ENCODE measurements around the gene PPM1F. TPM values are rescaled to one million over a fixed set of nuclear protein-coding genes. Genes with fewer than 3 reads are reported as not detected.

The PPM1F gene
- total RNA-seq, 1 donor from 2014 or later, result 22.7 TPM

- DNase-seq (ENCODE audit: low spot score, unreplicated experiment), result no peak
- Mint-ChIP-seq H3K9me3 (ENCODE audit: low read depth) (no peaks in the 10 kb centered on the region), H3K27me3 (peaks cover 34% of the 10 kb centered on the region), H3K27ac (no peak overlapping the region), H3K4me1 (ENCODE audit: low read depth) (peaks cover 7% of the 10 kb centered on the region), H3K4me3 (ENCODE audit: low read depth) (no peak overlapping the region), H3K36me3 (ENCODE audit: insufficient read depth) (no peaks in the 10 kb centered on the region)
- TF ChIP-seq CTCF (IDR thresholded peaks at IDR 0.05; ENCODE audit: unreplicated experiment), result no peak
Observed at GRCh38 chr22:21990445-21991303, 38.0 kb upstream of the PPM1F start.

- Mint-ChIP-seq H3K36me3 (ENCODE audit: insufficient read depth) (no peaks in the 10 kb centered on the region), H3K27me3 (peaks cover 22% of the 10 kb centered on the region), H3K9me3 (ENCODE audit: low read depth) (no peaks in the 10 kb centered on the region), H3K27ac (no peak overlapping the region), H3K4me1 (ENCODE audit: low read depth) (peaks cover 7% of the 10 kb centered on the region), H3K4me3 (ENCODE audit: low read depth) (no peak overlapping the region)
- TF ChIP-seq CTCF (IDR thresholded peaks at IDR 0.05; ENCODE audit: unreplicated experiment), result no peak
- DNase-seq (ENCODE audit: low spot score, unreplicated experiment), result no peak
Observed at GRCh38 chr22:21989049-21989448, 36.4 kb upstream of the PPM1F start.

- Mint-ChIP-seq H3K27ac (no peak overlapping the region), H3K4me3 (ENCODE audit: low read depth) (no peak overlapping the region), H3K9me3 (ENCODE audit: low read depth) (no peaks in the 10 kb centered on the region), H3K36me3 (ENCODE audit: insufficient read depth) (no peaks in the 10 kb centered on the region), H3K4me1 (ENCODE audit: low read depth) (peaks cover 11% of the 10 kb centered on the region), H3K27me3 (peaks cover 6% of the 10 kb centered on the region)
- DNase-seq (ENCODE audit: low spot score, unreplicated experiment), result no peak
- TF ChIP-seq CTCF (IDR thresholded peaks at IDR 0.05; ENCODE audit: unreplicated experiment), result no peak
Observed at GRCh38 chr22:21985214-21985613, 32.6 kb upstream of the PPM1F start.

GRCh38 chr22:21984793-21985192 lies 32.1 kb upstream of the PPM1F start:
- Mint-ChIP-seq H3K9me3 (ENCODE audit: low read depth) (no peaks in the 10 kb centered on the region), H3K27me3 (peaks cover 6% of the 10 kb centered on the region), H3K36me3 (ENCODE audit: insufficient read depth) (no peaks in the 10 kb centered on the region), H3K4me1 (ENCODE audit: low read depth) (peaks cover 11% of the 10 kb centered on the region), H3K27ac (no peak overlapping the region), H3K4me3 (ENCODE audit: low read depth) (peak overlapping the region; percentile 59)
- TF ChIP-seq CTCF (IDR thresholded peaks at IDR 0.05; ENCODE audit: unreplicated experiment), result peak; percentile 51
- no peak for DNase-seq (ENCODE audit: low spot score, unreplicated experiment)

DNA sequence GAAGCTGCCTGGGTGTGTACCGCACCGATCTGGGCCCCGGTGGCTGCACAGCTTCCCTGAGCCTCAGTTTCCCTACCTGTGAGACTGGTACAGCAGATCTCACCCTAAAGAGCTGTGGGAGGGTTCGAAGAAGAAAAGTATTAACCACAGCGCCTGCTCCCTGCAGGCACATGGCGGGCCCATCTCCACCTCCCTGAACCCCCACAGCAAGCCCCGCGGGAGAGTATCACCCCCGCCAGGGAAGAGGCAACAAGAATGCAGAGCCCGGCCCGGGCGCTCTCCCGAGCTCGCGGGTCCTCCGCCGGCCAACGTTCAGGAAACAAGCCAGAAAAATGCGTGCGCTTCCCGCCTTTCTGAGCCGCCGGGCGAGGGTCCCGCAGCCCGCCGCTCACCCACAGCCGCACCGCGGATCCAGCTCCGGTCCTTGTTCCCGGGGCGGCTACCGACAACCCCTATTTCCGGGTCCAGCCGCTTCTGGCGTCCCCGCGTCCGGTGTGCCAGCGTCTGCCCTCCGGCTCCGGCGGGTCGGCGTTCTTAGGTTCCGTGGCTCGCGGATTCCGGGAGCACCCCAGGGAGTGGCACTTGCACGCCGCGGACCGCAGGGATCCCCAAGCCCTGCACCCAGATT lies 29.8 kb upstream of the PPM1F start, which contains the start of gene TOP3B:
Gene TOP3B (minus strand): TSS at position 450 of the 628 bp plus-strand sequence. CDS start 7,078 bp downstream, outside the sequence.
- no peak for TF ChIP-seq CTCF (IDR thresholded peaks at IDR 0.05; ENCODE audit: unreplicated experiment)
- DNase-seq (ENCODE audit: low spot score, unreplicated experiment), result peak; percentile 59
- H3K36me3 Mint-ChIP-seq (ENCODE audit: insufficient read depth), result peaks cover 4% of the 10 kb centered on the region
- H3K4me3 Mint-ChIP-seq (ENCODE audit: low read depth), result peak within 1 kb of the TSS; percentile 89
- H3K27ac Mint-ChIP-seq, result peak within 1 kb of the TSS; percentile 81
- no peaks in the 10 kb centered on the region for H3K9me3 Mint-ChIP-seq (ENCODE audit: low read depth)
- H3K27me3 Mint-ChIP-seq, result no peaks in the 10 kb centered on the region
- H3K4me1 Mint-ChIP-seq (ENCODE audit: low read depth), result peaks cover 7% of the 10 kb centered on the region
